SK-N-MC (cell line): ENCODE results near the gene ZBTB3.

Experiments used
- EZH2 ChIP-seq: fragments of 200-600 bp; sonication (generic); IDR thresholded peaks from one replicate; pipeline ENCODE4 v1.6.1; 2017; ENCODE audit warnings: antibody characterized with exemption
- POLR2AphosphoS5 ChIP-seq: IDR thresholded peaks from 2 replicates; pipeline ENCODE4 v1.6.1; 2012; ENCODE audit warnings: mild to moderate bottlenecking, low read depth, low read length, borderline replicate concordance

GRCh38 chr11:62725646-62726045, 28.3 kb downstream of the ZBTB3 start:
- TF ChIP-seq POLR2AphosphoS5 (no peak), EZH2 (no peak)
